Heart left ventricle (tissue), 16 donors: ENCODE results near the gene SLC35B4. TPM values are rescaled to one million over a fixed set of nuclear protein-coding genes. Genes with fewer than 3 reads are reported as not detected.

ENCODE experiments used
- ATAC-seq, 4 donors: fragments of 200-7000 bp; cut with Tn5 transposase; one replicate each; pipeline ENCODE4 v1.9.1; 2020 to 2022; ENCODE audit warnings: moderate library complexity in 4 of 4, mild to moderate bottlenecking in 3 of 4, moderate number of reproducible peaks in 1 of 4
- DNase-seq, 5 donors: peaks; one replicate each; pipeline ENCODE4 v3.0.0-alpha.2; 2020
- H3K27ac ChIP-seq, 12 donors: fragments of 200-600 bp; sonication (generic) in 4 of 12; one replicate each; pipeline versions ENCODE4 v1.5.0 to v1.8.0; 2016 to 2022; ENCODE audit warnings: mild to moderate bottlenecking in 2 of 12
- H3K27me3 ChIP-seq, 9 donors: fragments of 200-600 bp; sonication (generic) in 2 of 9; one replicate each; pipeline versions ENCODE4 v1.5.1 to v1.8.0; 2016 to 2022; ENCODE audit warnings: mild to moderate bottlenecking in 3 of 9
- H3K36me3 ChIP-seq, 9 donors: fragments of 200-600 bp; sonication (generic) in 2 of 9; one replicate each; pipeline versions ENCODE4 v1.5.0 to v1.8.0; 2018 to 2022; ENCODE audit warnings: mild to moderate bottlenecking in 2 of 9
- H3K4me1 ChIP-seq, 12 donors: fragments of 200-600 bp; sonication (generic) in 4 of 12; one replicate each; pipeline versions ENCODE4 v1.5.0 to v1.8.0; 2016 to 2022; ENCODE audit warnings: mild to moderate bottlenecking in 3 of 12
- H3K4me3 ChIP-seq, 12 donors: fragments of 200-600 bp; sonication (generic) in 4 of 12; one replicate each; pipeline versions ENCODE4 v1.5.0 to v1.8.0; 2017 to 2022; ENCODE audit warnings: mild to moderate bottlenecking in 9 of 12, moderate library complexity in 4 of 12
- H3K9me3 ChIP-seq, 12 donors: fragments of 200-600 bp; sonication (generic) in 4 of 12; one replicate each; pipeline versions ENCODE4 v1.5.0 to v1.8.0; 2016 to 2022; ENCODE audit warnings: mild to moderate bottlenecking in 1 of 12
- CTCF ChIP-seq, 12 donors: fragments of 200-600 bp; sonication (generic) in 4 of 12; IDR thresholded peaks; one replicate each; pipeline versions ENCODE4 v1.5.0 to v1.8.0; 2018 to 2022; ENCODE audit warnings: antibody characterized with exemption in 12 of 12, mild to moderate bottlenecking in 5 of 12
- POLR2A ChIP-seq, 2 donors: fragments of 450-650 bp; IDR thresholded peaks; one replicate each; pipeline ENCODE4 v1.6.1; 2017; ENCODE audit warnings: antibody characterized with exemption in 2 of 2, mild to moderate bottlenecking in 2 of 2, moderate library complexity in 2 of 2
- WGBS, 4 donors: extraction: QIAGEN DNeasy Blood & Tissue Kit in 2 of 4; methylation state at CpG; one replicate each; pipeline versions ENCODE4 v1.1.5 to v1.1.7; 2013 to 2018; 5-methylcytosine and 5-hydroxymethylcytosine counted together
- intact Hi-C, 10 donors: fragments of 100-400 bp; cut with DNase I; formaldehyde crosslinking; loops; one replicate each; pipeline versions ENCODE4 v1.11.1 to v1.14.2; 2022
- polyA plus RNA-seq, 2 donors: library from polyadenylated mRNA; stranded (reverse); fragments of 200-250 nt; gene quantifications; one replicate each; pipeline ENCODE4 v1.2.3, GENCODE V29; 2013
- total RNA-seq, 9 donors: library from RNA; depleted of rRNA in 2 of 9; stranded (reverse); fragments of >200 nt in 2 of 9; fragmentation: NEBNext Ultra II Directional in 3 of 9; extraction: Animal tissue kit (Norgen Biotek cat#: 25700) in 3 of 9; gene quantifications; one replicate each; pipeline versions ENCODE4 v1.1.0 to v1.2.4, GENCODE V29; 2016 to 2023
- donor health status: ischemic (EF 13 %, LVEDD 7.1; RV severe dilation, severe dysfunction).
- donor health status: healthy with polysubstance abuse.
- donor health status: DM: no; HTN: yes; CAD: no.
- donor health status: DM: no; HTN: no; CAD: no.
- donor health status: ischemic (EF 25% LVEDD 6.9; RV normal size, moderate dysfunction).
- donor health status: ischemic (EF 25% LVEDD 5.7; RV mildly dilated, moderate dysfunction).
- donor health status: healthy.
- donor health status: DM: yes; HTN: yes; CAD: no.
- donor health status: ischemic (EF 35%, LVEDD 5.7; RV mildly dilated, moderate dysfunction).
- donor health status: nonischemic (EF 11% LVEDD 7.7; RV severe dilation, severe dysfunction).
- donor health status: DM: yes; HTN: yes; CAD: no.
- donor health status: PGD.
- donor health status: ischemic (EF 29% LVEDD 5.4; RV normal size, mild dysfunction).
- donor health status: nonischemic (EF 23%, LVEDD 6.1; RV moderate dilation, normal function).

The SLC35B4 gene
- total and polyA plus RNA-seq, 11 donors = 2.6 to 8.6 (median 5.4) TPM

DNA sequence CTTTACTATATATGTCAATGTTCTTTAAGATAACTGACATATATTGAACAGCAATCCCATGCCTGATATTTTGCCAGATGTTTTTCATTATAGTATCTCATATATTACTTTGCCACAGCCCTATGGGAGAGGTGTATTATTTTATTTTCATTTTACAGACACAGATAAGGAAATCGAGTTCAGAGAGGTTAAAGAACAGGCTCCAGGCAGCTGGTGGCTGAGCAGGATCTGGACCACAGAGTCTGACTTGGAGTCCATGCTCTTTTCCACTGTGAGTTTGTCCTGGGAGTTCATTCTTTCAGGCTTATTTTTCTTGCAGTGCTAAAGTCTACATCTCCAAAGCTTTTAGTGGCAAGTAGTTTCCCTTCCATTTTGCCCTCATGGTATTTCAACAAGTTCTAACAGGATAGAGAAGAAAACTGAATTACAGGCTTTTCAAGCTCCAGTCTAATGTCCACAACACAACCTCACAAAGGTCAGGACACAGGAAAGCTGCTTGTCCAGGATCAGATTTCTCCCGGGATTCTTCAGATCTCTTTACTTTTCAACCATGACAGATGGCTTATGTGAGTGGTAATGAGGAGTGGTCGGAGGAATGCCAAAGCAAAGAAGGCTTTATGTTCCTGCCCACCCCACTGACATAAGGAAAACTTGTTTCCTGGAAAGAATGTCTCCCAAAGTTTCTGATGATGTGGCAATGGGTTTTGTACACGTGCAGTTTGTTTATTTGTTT is 13.1 kb upstream of the SLC35B4 start:
- 31 to 47% (median 40%) methylated on average over 4 of the region's 4 CpGs for WGBS, 4 donors
- peaks cover 0 to 14% (median 6%) of the 10 kb centered on the region in 9 donors for H3K27me3 ChIP-seq

DNA sequence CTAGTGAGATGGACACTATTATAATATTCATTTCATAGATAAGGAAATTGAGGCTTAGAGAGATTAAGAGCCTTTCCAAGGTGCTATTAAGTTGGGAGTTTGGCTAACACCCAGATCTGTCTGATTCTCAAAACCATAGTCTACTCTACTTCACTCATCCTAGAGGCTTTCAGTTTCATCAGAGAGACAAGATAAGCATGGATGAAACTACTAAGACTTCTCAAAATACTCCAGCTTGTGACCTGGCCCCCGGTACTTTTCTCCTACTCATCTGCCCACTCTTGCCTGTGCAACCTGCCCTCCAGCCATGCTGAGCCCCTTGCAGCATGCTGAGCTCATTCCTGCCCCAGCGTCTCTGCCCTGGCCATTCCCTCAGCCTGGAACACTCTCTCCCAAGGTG is 12.2 kb upstream of the SLC35B4 start:
- H3K36me3 ChIP-seq = no peaks in the 10 kb centered on the region
- no peak for ATAC-seq
- H3K27ac ChIP-seq = no peak overlapping the region
- intact Hi-C loops = no loop called here
- no peak for DNase-seq
- H3K27me3 ChIP-seq = peaks cover 0 to 14% (median 6%) of the 10 kb centered on the region in 9 donors
- H3K4me1 ChIP-seq = no peaks in the 10 kb centered on the region
- H3K9me3 ChIP-seq = no peaks in the 10 kb centered on the region
- 37 to 68% (median 50%) methylated on average over 2 of the region's 2 CpGs for WGBS, 4 donors
- no peak for TF ChIP-seq CTCF (IDR thresholded peaks at IDR 0.05)
- no peak for TF ChIP-seq POLR2A (IDR thresholded peaks at IDR 0.05)
- H3K4me3 ChIP-seq = no peak overlapping the region

More for the DNA sequence above, 13.1 kb upstream of the SLC35B4 start:
- intact Hi-C loops = no loop called here
- no peak for TF ChIP-seq CTCF (IDR thresholded peaks at IDR 0.05)
- TF ChIP-seq POLR2A (IDR thresholded peaks at IDR 0.05) = no peak
- no peaks in the 10 kb centered on the region for H3K4me1 ChIP-seq
- H3K36me3 ChIP-seq = no peaks in the 10 kb centered on the region
- no peak for ATAC-seq
- DNase-seq = no peak
- no peak overlapping the region for H3K27ac ChIP-seq
- H3K4me3 ChIP-seq = no peak overlapping the region
- no peaks in the 10 kb centered on the region for H3K9me3 ChIP-seq

- no peak for ATAC-seq
- Histone ChIP-seq H3K4me3 (no peak overlapping the region), H3K27ac (no peak overlapping the region), H3K4me1 (no peaks in the 10 kb centered on the region), H3K9me3 (no peaks in the 10 kb centered on the region), H3K27me3 (peaks cover 0 to 14% (median 0%) of the 10 kb centered on the region in 9 donors), H3K36me3 (no peaks in the 10 kb centered on the region)
- intact Hi-C loops = no loop called here
- WGBS, 4 donors = 18 to 24% (median 21%) methylated on average over 7 of the region's 7 CpGs
- TF ChIP-seq CTCF (IDR thresholded peaks at IDR 0.05) (peak in 5 of 12 donors; percentile 8 to 17 (median 14)), POLR2A (IDR thresholded peaks at IDR 0.05) (no peak)
- DNase-seq = peak in 1 of 5 donors; percentile 19
Observed at GRCh38 chr7:134327896-134328295, 11.2 kb upstream of the SLC35B4 start.

GRCh38 chr7:134324107-134324506 is 7.4 kb upstream of the SLC35B4 start:
- H3K27ac ChIP-seq = no peak overlapping the region
- H3K36me3 ChIP-seq = no peaks in the 10 kb centered on the region
- ATAC-seq = no peak
- H3K27me3 ChIP-seq = peaks cover 0 to 3% (median 0%) of the 10 kb centered on the region in 9 donors
- no peaks in the 10 kb centered on the region for H3K9me3 ChIP-seq
- H3K4me1 ChIP-seq = no peaks in the 10 kb centered on the region
- no peak for DNase-seq
- WGBS, 4 donors = 84 to 92% (median 86%) methylated on average over 2 of the region's 2 CpGs
- intact Hi-C loops = no loop called here
- TF ChIP-seq POLR2A (IDR thresholded peaks at IDR 0.05) (no peak), CTCF (IDR thresholded peaks at IDR 0.05) (no peak)
- no peak overlapping the region for H3K4me3 ChIP-seq
